Measurements from ENCODE around the gene L3MBTL3.

DNA sequence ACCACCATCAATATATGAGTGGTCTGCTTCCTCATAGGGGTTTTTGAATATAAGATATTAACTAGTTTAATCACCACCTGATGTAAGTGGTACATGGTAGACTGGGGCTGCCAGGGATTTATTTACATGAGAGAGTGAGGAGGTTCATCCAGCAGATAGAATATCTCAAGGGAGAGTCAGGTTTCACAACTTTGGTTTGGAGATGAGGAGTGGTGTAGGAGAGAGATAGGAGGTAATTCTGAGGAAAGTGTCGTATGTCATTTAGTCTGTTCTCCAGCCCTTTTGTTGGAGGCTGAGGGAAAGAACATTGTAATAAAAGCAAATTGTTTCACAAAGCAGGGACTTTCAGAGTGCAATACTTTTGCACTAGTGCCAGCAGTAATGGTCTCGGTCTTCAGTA lies 16.8 kb downstream of the L3MBTL3 start:
- TF ChIP-seq EP300 (IDR thresholded peaks at IDR 0.05) (no peak), CTCF (IDR thresholded peaks at IDR 0.05) (no peak), POLR2AphosphoS5 (IDR thresholded peaks at IDR 0.05) (no peak), POLR2A (IDR thresholded peaks at IDR 0.05) (no peak)
